ENCODE data around the gene FIGNL1.

GRCh38 chr7:50412973-50413372 lies 37.2 kb downstream of the FIGNL1 start:
- TF ChIP-seq CTCF (IDR thresholded peaks at IDR 0.05) (no peak), POLR2AphosphoS5 (IDR thresholded peaks at IDR 0.05) (no peak)
